HG02759 (cell line): ENCODE measurements around the gene FPGS.

ENCODE experiments used
- ATAC-seq: cut with Tn5 transposase; IDR thresholded peaks from one replicate; pipeline ENCODE4 v1.9.1; 2021; ENCODE audit warnings: mild to moderate bottlenecking, moderate library complexity; ENCODE audit not compliant: unreplicated experiment

Gene FPGS

DNA sequence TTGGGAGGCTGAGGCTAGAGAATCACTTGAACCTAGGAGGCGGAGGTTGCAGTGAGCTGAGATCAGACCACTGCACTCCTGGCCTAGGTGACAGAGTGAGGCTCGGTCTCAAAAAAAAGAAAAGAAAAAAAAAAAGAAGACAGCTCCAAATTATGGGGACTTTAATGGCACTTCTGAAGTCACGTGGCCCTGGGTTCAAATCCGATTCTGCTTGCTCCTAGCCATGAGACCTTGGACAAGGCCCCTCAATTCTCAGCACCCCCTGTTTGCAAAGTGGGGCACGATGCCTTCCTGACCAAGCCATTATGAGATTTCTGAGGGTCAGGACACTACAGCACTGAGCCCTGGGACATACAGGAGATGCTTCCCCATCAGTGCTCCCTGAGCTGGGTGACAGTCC lies 52.8 kb downstream of the FPGS start:
- ATAC-seq: no peak

DNA sequence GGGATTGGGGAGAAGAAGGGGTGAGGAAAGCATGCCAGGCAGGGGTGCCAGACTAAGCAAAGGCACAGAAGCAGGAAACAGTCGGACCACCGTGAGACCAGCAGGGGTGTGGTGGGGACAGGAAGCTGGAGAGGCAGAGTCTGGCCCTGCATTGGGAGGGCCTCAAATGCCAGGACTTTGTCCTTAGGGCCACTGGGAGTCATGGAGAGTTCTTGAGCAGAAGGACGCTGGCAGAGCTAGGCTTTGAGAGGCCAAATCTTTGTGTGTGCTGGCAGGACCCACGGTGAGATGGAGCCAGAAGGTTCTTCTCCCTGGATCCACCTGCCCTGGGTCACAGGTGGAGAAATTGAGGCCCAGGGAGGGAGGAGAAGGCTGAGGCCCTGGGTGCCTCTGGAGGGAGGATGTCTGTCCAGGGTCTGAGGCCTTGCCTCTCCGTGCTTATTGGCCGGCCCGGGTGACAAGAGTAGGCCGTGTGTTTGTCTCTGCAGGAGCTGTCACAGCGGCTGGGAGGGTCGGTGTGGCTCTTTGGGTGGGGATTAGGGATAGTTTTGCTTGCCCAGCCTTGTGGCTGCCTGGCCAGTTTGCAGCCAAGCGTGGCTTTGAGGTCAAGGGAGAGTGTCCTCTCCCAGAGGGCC lies 53.5 kb downstream of the FPGS start:
- ATAC-seq: no peak

- ATAC-seq: no peak
Measured at GRCh38 chr9:127856729-127857116, 54.0 kb downstream of the FPGS start.

DNA sequence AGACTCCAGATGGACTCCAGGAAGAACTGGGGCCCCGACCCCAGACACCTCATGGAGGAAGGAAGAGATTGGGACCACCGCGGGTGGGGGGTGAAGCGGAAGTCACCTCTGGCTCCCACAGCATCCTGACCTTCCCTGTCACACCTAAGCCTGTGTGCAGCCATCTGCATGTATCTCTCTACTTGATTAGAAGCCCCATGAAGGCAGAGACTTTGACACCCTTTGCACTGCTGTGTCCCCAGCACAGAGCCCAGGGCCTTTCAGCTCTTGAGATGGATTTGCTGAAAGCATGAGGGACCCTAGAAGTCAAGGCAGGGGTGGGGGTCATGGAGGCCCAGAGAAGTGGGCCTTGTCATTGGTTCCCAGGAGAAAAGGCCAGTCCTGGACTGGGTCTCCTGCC lies 54.6 kb downstream of the FPGS start:
- ATAC-seq: no peak

GRCh38 chr9:127858041-127858512 lies 55.4 kb downstream of the FPGS start:
- ATAC-seq: no peak

DNA sequence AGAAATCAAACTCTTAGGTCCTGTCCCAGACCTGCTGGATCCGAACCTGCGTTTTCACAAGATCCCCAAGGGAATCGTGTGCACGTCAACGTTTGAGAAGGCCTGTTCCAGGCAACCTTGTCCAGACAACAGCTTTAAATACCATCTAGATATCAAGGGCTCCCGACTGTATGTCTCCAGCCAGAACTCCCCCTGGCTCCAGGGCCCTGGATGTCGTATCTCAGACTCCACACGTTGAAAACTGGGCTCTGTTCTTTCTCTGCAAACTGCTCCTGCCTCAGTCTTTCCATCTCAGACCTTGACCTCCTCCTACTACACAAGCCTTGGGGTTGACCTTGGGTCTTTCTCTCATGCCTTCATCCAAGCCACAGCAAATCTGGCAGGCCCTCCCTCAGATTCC lies 57.6 kb downstream of the FPGS start:
- no peak for ATAC-seq

DNA sequence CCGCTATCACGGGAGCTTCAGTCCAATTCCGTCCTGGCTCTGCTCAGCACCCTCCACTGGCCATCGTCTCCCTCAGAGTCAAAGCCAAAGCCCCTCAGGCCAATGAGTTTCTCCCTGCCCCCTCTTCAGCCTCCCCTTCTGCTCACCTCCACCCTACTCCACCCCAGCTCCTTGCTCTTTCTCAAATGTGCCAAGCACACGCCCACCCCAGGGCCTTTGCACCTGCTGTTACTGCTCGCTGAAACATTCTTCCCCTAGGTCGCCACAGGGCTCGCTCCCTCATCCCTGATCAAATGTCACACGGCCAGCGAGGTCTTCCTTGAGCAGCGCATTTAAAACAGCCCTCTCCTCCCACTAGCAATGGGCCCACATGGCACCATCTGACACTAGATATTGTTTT lies 58.1 kb downstream of the FPGS start:
- ATAC-seq: no peak

- no peak for ATAC-seq
Measured at GRCh38 chr9:127862075-127863011, 59.7 kb downstream of the FPGS start.

GRCh38 chr9:127863191-127863621 lies 60.5 kb downstream of the FPGS start:
- no peak for ATAC-seq
